ENCODE data around the gene LRCH2. TPM values are rescaled to one million over a fixed set of nuclear protein-coding genes. Genes with fewer than 3 reads are reported as not detected.
A peak's percentile ranks its signal among the peaks of the same experiment; 100 is the strongest.

LRCH2 gene
- total RNA-seq, 4 donors from 2014 or later, result 1.2 to 7.8 (median 4.5) TPM

GRCh38 chrX:115264009-115264408 lies 30.1 kb upstream of the LRCH2 start:
- Histone ChIP-seq H3K36me3 (no peaks in the 10 kb centered on the region), H3K9me3 (no peaks in the 10 kb centered on the region), H3K4me3 (no peak overlapping the region), H3K4me1 (no peaks in the 10 kb centered on the region), H3K27ac (no peak overlapping the region), H3K27me3 (no peaks in the 10 kb centered on the region)
- no peak for DNase-seq
- no peak for TF ChIP-seq EP300 (IDR thresholded peaks at IDR 0.05; ENCODE audit: low read depth)
- no peak for TF ChIP-seq POLR2A (IDR thresholded peaks at IDR 0.05)
- no peak for TF ChIP-seq POLR2AphosphoS5 (IDR thresholded peaks at IDR 0.05)
- no peak for TF ChIP-seq CTCF (IDR thresholded peaks at IDR 0.05)
- in situ Hi-C loops (cut with MboI; ENCODE audit: low pct_ligation_motif_present in 1 of 4, low pct_unique_long_range_greater_than_20kb in 1 of 4, low sequenced_read_pairs in 3 of 4) (no loop called here), intact Hi-C loops (cut with DNase I; ENCODE audit: low total_unique reads) (no loop called here)
- 73% methylated on average over 2 of the region's 2 CpGs; no CpG with 5 or more reads in 1 of the 2 donors for WGBS, 2 donors (ENCODE audit: low coverage in 1 of 2)

GRCh38 chrX:115261148-115261547 lies 27.3 kb upstream of the LRCH2 start:
- no peaks in the 10 kb centered on the region for H3K36me3 ChIP-seq
- H3K9me3 ChIP-seq, result no peaks in the 10 kb centered on the region
- H3K27me3 ChIP-seq, result no peaks in the 10 kb centered on the region
- no peak overlapping the region for H3K27ac ChIP-seq
- TF ChIP-seq POLR2A (IDR thresholded peaks at IDR 0.05) (no peak), POLR2AphosphoS5 (IDR thresholded peaks at IDR 0.05) (no peak), EP300 (IDR thresholded peaks at IDR 0.05; ENCODE audit: low read depth) (no peak), CTCF (IDR thresholded peaks at IDR 0.05) (no peak)
- H3K4me3 ChIP-seq, result no peak overlapping the region
- intact Hi-C loops (cut with DNase I; ENCODE audit: low total_unique reads) (no loop called here), in situ Hi-C loops (cut with MboI; ENCODE audit: low pct_ligation_motif_present in 1 of 4, low pct_unique_long_range_greater_than_20kb in 1 of 4, low sequenced_read_pairs in 3 of 4) (no loop called here)
- WGBS, 2 donors (ENCODE audit: low coverage in 1 of 2), result 48% methylated on average over 2 of the region's 2 CpGs; no CpG with 5 or more reads in 1 of the 2 donors
- no peaks in the 10 kb centered on the region for H3K4me1 ChIP-seq
- DNase-seq, result no peak

GRCh38 chrX:115260330-115260729 lies 26.4 kb upstream of the LRCH2 start:
- 97% methylated on average over 3 of the region's 3 CpGs; no CpG with 5 or more reads in 1 of the 2 donors for WGBS, 2 donors (ENCODE audit: low coverage in 1 of 2)
- Histone ChIP-seq H3K27ac (no peak overlapping the region), H3K4me1 (no peaks in the 10 kb centered on the region), H3K4me3 (no peak overlapping the region), H3K9me3 (no peaks in the 10 kb centered on the region), H3K36me3 (no peaks in the 10 kb centered on the region), H3K27me3 (no peaks in the 10 kb centered on the region)
- in situ Hi-C loops (cut with MboI; ENCODE audit: low pct_ligation_motif_present in 1 of 4, low pct_unique_long_range_greater_than_20kb in 1 of 4, low sequenced_read_pairs in 3 of 4), result no loop called here
- intact Hi-C loops (cut with DNase I; ENCODE audit: low total_unique reads), result no loop called here
- no peak for DNase-seq
- TF ChIP-seq EP300 (IDR thresholded peaks at IDR 0.05; ENCODE audit: low read depth) (no peak), CTCF (IDR thresholded peaks at IDR 0.05) (no peak), POLR2A (IDR thresholded peaks at IDR 0.05) (no peak), POLR2AphosphoS5 (IDR thresholded peaks at IDR 0.05) (no peak)

GRCh38 chrX:115259238-115259875 lies 25.5 kb upstream of the LRCH2 start:
- intact Hi-C loops (cut with DNase I; ENCODE audit: low total_unique reads), result no loop called here
- TF ChIP-seq EP300 (IDR thresholded peaks at IDR 0.05; ENCODE audit: low read depth) (no peak), POLR2AphosphoS5 (IDR thresholded peaks at IDR 0.05) (no peak), CTCF (IDR thresholded peaks at IDR 0.05) (no peak), POLR2A (IDR thresholded peaks at IDR 0.05) (no peak)
- no peaks in the 10 kb centered on the region for H3K4me1 ChIP-seq
- WGBS, 2 donors (ENCODE audit: low coverage in 1 of 2), result 40% methylated on average over 3 of the region's 3 CpGs; no CpG with 5 or more reads in 1 of the 2 donors
- in situ Hi-C loops (cut with MboI; ENCODE audit: low pct_ligation_motif_present in 1 of 4, low pct_unique_long_range_greater_than_20kb in 1 of 4, low sequenced_read_pairs in 3 of 4), result no loop called here
- no peaks in the 10 kb centered on the region for H3K36me3 ChIP-seq
- DNase-seq, result no peak
- no peak overlapping the region for H3K4me3 ChIP-seq
- H3K27me3 ChIP-seq, result no peaks in the 10 kb centered on the region
- H3K9me3 ChIP-seq, result no peaks in the 10 kb centered on the region
- peak overlapping the region in 1 of 4 donors; percentile 2 for H3K27ac ChIP-seq

All from transverse colon (tissue), 4 donors.